Common myeloid progenitor, CD34-positive (primary cell): Measurements from ENCODE around the gene HFM1.
"Not testable (repeated sequence)": the region's sequence is repeated elsewhere in the genome, so short reads cannot be mapped to it uniquely, and the experiment has no call there.

Experiments
- CTCF ChIA-PET: fragments of 350-600 bp; sonication (Branson Sonifier 250); formaldehyde crosslinking; loops from one replicate; lab custom pipeline; 2021; ENCODE audit warnings: antibody characterized with exemption; lab: Charles Lee
- POLR2A ChIA-PET: fragments of 350-600 bp; sonication (Branson Sonifier 250); formaldehyde crosslinking; loops from one replicate; lab custom pipeline; 2021; ENCODE audit warnings: antibody characterized with exemption; lab: Charles Lee
- DNase-seq, 3 donors: peaks; one replicate each; pipeline versions ENCODE4 v3.0.0 to v3.0.0-alpha.2; 2013
- H3K27ac ChIP-seq, 2 experiments: 1 replicate in 1 of 2; 2 replicates in 1 of 2; pipeline ENCODE4 v1.7.0; 2013; ENCODE audit warnings: inconsistent platforms in 2 of 2, low read length in 2 of 2, mild to moderate bottlenecking in 2 of 2, low read depth in 1 of 2, moderate library complexity in 1 of 2; ENCODE audit not compliant: severe bottlenecking in 2 of 2, insufficient read depth in 1 of 2, poor library complexity in 1 of 2
- H3K27me3 ChIP-seq, 5 experiments: replicated peaks in 2 of 5; 1 replicate in 3 of 5; 2 replicates in 2 of 5; pipeline versions ENCODE4 v1.6.1 to v1.7.0; 2013; ENCODE audit warnings: low read length in 4 of 5, mild to moderate bottlenecking in 2 of 5, moderate library complexity in 2 of 5, inconsistent platforms in 1 of 5; ENCODE audit not compliant: insufficient read depth in 5 of 5, control insufficient read depth in 4 of 5
- H3K36me3 ChIP-seq, 4 experiments: 1 replicate in 2 of 4; 2 replicates in 2 of 4; pipeline versions ENCODE4 v1.6.1 to v1.7.0; 2013; ENCODE audit warnings: low read length in 3 of 4, control low read depth in 1 of 4, mild to moderate bottlenecking in 1 of 4; ENCODE audit not compliant: control insufficient read depth in 4 of 4, insufficient read depth in 4 of 4
- H3K4me1 ChIP-seq, 4 experiments: 1 replicate in 3 of 4; 2 replicates in 1 of 4; pipeline versions ENCODE4 v1.6.1 to v1.7.1; 2013; ENCODE audit warnings: low read length in 3 of 4, mild to moderate bottlenecking in 3 of 4, control low read depth in 1 of 4, inconsistent platforms in 1 of 4, moderate library complexity in 1 of 4; ENCODE audit not compliant: control insufficient read depth in 4 of 4, insufficient read depth in 4 of 4; ENCODE audit errors: control extremely low read depth in 1 of 4
- H3K4me3 ChIP-seq, 7 experiments: 1 replicate in 4 of 7; 2 replicates in 3 of 7; pipeline versions ENCODE4 v1.5.1 to v1.7.0; 2013; ENCODE audit warnings: mild to moderate bottlenecking in 7 of 7, low read length in 6 of 7, moderate library complexity in 6 of 7, inconsistent platforms in 2 of 7, low read depth in 2 of 7, control low read depth in 1 of 7; ENCODE audit not compliant: insufficient read depth in 4 of 7, control insufficient read depth in 1 of 7; ENCODE audit errors: extremely low read depth in 1 of 7
- H3K9me3 ChIP-seq, 5 experiments: 1 replicate in 4 of 5; 2 replicates in 1 of 5; pipeline versions ENCODE4 v1.6.1 to v1.7.1; 2013; ENCODE audit warnings: low read length in 4 of 5, mild to moderate bottlenecking in 2 of 5, inconsistent platforms in 1 of 5, low read depth in 1 of 5, moderate library complexity in 1 of 5; ENCODE audit not compliant: control insufficient read depth in 4 of 5, insufficient read depth in 2 of 5; ENCODE audit errors: control extremely low read depth in 1 of 5
- WGBS: methylation state at CpG from one replicate; pipeline ENCODE4 v1.1.5; 2013; ENCODE audit not compliant: insufficient coverage; 5-methylcytosine and 5-hydroxymethylcytosine counted together

The HFM1 gene

DNA sequence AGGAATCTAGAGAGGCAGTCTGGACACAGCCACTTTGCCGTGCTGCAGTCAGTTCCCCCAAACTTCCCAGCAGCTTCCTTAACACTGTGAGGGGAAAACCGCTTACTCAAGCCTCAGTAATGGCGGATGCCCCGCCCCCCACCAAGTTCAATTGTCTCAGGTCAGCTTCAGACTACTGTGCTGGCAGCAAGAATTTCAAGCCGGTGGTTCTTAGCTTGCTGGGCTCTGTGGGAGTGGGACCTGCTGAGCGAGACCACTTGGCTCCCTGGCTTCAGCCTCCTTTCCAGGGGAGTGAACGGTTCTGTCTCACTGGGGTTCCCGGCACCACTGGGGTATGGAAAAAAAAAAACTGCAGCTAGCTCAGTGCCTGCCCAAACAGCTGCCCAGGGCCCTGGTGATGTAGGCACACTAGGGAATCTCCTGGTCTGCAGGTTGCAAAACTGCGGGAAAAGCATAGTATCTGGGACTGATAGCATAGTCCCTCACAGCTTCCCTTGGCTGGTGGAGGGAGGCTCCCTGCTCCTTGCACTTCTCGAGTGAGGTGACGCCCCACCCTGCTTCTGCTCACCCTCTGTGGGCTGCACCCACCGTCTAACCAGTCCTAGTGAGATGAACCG, 23.7 kb upstream of the HFM1 start:
- peak overlapping the region in 1 of 7 experiments; percentile 45 for H3K4me3 ChIP-seq
- no peaks in the 10 kb centered on the region for H3K36me3 ChIP-seq
- H3K4me1 ChIP-seq = peaks cover 0 to 3% (median 0%) of the 10 kb centered on the region in 4 experiments
- no peaks in the 10 kb centered on the region for H3K27me3 ChIP-seq
- WGBS = 84% methylated on average over 12 of the region's 13 CpGs
- no peaks in the 10 kb centered on the region for H3K9me3 ChIP-seq
- ChIA-PET CTCF (no interaction called here), POLR2A (interaction anchor here (0.6 kb wide), 1 partner anchor 1442 kb away, joined by 3 read pairs; no protein-coding TSS in a partner anchor)
- H3K27ac ChIP-seq = no peak overlapping the region
- peak in 1 of 3 donors; percentile 18 for DNase-seq

DNA sequence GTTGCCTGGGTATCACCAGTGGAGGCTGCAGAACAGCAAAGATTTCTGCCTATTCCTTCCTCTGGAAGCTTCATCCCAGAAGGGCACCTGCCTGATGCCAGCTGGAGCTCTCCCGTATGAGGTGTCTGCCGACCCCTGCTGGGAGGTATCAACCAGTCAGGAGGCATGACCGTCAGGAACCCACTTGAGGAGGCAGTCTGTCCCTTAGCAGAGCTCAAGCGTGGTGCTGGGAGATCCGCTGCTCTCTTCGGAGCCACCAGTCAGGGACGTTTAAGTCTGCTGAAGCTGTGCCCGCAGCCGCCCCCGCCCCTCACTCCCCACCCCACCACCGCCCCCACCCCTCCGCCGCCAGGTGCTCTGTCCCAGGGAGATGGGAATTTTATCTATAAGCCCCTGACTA, 23.1 kb upstream of the HFM1 start:
- H3K36me3 ChIP-seq = no peaks in the 10 kb centered on the region
- H3K4me3 ChIP-seq = peak overlapping the region in 1 of 7 experiments; percentile 54
- no peaks in the 10 kb centered on the region for H3K9me3 ChIP-seq
- H3K4me1 ChIP-seq = peaks cover 0 to 3% (median 0%) of the 10 kb centered on the region in 4 experiments
- peak in 1 of 3 donors; percentile 7 for DNase-seq
- no peaks in the 10 kb centered on the region for H3K27me3 ChIP-seq
- 73% methylated on average over 2 of the region's 13 CpGs for WGBS
- CTCF ChIA-PET = no interaction called here
- no peak overlapping the region for H3K27ac ChIP-seq
- POLR2A ChIA-PET = no interaction called here

DNA sequence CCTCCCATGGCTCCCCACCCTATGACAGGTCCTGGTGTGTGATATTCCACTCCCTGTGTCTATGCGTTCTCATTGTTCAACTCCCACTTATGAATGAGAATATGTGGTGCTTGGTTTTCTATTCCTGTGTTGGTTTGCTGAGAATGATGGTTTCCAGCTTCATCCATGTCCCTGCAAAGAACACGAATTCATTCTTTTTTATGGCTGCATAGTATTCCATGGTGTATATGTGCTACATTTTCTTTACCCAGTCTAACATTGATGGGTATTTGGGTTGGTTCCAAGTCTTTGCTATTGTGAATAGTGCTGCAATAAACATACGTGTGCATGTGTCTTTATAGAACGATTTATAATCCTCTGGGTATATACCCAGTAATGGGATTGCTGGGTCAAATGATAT, 17.9 kb upstream of the HFM1 start:
- CTCF ChIA-PET, H3K27me3 ChIP-seq, H3K27ac ChIP-seq, H3K9me3 ChIP-seq, POLR2A ChIA-PET, DNase-seq, H3K36me3 ChIP-seq, H3K4me3 ChIP-seq, H3K4me1 ChIP-seq: not testable (repeated sequence)
- WGBS = no CpG with 5 or more reads among the region's 4 CpGs

DNA sequence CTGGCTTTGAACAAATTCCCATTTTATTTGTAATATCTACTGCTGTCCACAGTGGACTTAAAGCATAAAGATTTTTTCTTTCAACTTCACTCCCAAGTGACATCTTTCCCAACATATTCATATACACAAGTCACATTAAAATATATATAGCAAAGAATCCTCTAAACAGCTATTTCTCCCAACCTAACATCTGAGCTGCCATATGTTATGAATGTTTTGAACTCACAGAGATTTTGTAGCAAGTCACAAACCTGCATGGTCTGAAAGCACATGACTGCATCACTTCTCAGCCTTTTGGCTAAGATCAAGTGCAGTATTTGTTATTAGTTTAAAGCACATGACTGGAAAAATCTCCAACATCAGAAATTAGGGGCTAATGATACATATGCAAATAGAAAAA, 7.7 kb upstream of the HFM1 start:
- Histone ChIP-seq H3K9me3 (no peaks in the 10 kb centered on the region), H3K36me3 (no peaks in the 10 kb centered on the region), H3K27me3 (no peaks in the 10 kb centered on the region), H3K4me3 (no peak overlapping the region), H3K4me1 (no peaks in the 10 kb centered on the region), H3K27ac (no peak overlapping the region)
- no peak for DNase-seq
- ChIA-PET POLR2A (no interaction called here), CTCF (interaction anchor here (1.5 kb wide), 1 partner anchor 8 kb away, joined by 3 read pairs; the partner anchor contains the start of gene HFM1)

DNA sequence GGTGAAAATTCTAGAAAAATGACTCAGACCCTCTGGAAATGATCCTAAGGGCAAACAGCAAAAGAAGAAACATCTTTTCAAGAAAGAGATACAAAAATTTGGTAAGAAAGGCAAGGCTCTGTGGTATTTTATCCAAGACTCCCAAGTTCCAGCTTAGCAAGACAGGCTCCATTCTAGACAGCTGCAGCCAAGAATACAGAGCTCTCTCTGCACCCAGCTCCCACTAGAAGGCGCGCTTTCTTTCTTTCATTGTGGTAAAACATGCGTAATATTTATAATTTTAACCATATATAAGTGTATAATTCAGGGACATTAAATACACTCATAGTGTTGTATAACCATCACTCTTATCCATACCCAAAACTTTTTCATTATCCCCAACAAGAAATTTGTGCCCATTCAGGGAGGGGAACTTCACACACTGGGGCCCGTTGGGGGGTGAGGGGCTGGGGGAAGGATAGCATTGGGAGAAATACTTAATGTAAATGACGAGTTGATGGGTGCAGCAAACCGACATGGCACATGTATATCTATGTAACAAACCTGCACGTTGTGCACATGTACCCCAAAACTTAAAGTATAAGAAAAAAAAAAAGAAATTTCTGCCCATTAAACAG, 2.2 kb upstream of the HFM1 start:
- ChIA-PET POLR2A (no interaction called here), CTCF (interaction anchor here (1.2 kb wide), 1 partner anchor 95 kb away, joined by 3 read pairs; no protein-coding TSS in a partner anchor)
- no peak overlapping the region for H3K4me3 ChIP-seq
- WGBS = 80% methylated on average over 1 of the region's 7 CpGs
- H3K27ac ChIP-seq = no peak overlapping the region
- DNase-seq = peak in 2 of 3 donors; percentile 10 to 22
- no peaks in the 10 kb centered on the region for H3K27me3 ChIP-seq
- peaks cover 0 to 12% (median 5%) of the 10 kb centered on the region in 4 experiments for H3K4me1 ChIP-seq
- H3K9me3 ChIP-seq = no peaks in the 10 kb centered on the region
- no peaks in the 10 kb centered on the region for H3K36me3 ChIP-seq

DNA sequence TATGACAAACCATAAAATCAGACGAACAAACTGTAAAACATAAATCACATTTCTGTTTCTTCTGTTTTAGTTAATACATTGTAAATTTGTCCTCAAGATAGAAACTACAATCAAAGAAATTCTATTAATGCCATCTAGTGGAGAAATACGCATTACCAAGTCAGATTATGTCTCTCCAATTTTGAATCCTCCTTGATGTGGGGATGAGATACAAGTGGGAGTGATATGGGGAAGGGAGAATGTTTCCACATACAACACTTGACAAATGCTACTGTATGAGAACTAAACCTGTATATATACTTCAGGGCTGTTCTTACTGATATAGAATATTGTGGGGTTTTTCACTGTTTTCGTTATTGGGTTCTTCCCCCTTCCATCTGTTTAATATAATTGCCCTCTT, 2.6 kb downstream of the HFM1 start:
- no peak overlapping the region for H3K4me3 ChIP-seq
- no peaks in the 10 kb centered on the region for H3K27me3 ChIP-seq
- no CpG with 5 or more reads among the region's 3 CpGs for WGBS
- H3K27ac ChIP-seq = no peak overlapping the region
- DNase-seq = peak; percentile 31 to 41 (median 36)
- POLR2A ChIA-PET = no interaction called here
- H3K36me3 ChIP-seq = no peaks in the 10 kb centered on the region
- no peaks in the 10 kb centered on the region for H3K9me3 ChIP-seq
- CTCF ChIA-PET = interaction anchor here (1.0 kb wide), 1 partner anchor 12 kb away, joined by 3 read pairs; no protein-coding TSS in a partner anchor
- peaks cover 0 to 12% (median 5%) of the 10 kb centered on the region in 4 experiments for H3K4me1 ChIP-seq

DNA sequence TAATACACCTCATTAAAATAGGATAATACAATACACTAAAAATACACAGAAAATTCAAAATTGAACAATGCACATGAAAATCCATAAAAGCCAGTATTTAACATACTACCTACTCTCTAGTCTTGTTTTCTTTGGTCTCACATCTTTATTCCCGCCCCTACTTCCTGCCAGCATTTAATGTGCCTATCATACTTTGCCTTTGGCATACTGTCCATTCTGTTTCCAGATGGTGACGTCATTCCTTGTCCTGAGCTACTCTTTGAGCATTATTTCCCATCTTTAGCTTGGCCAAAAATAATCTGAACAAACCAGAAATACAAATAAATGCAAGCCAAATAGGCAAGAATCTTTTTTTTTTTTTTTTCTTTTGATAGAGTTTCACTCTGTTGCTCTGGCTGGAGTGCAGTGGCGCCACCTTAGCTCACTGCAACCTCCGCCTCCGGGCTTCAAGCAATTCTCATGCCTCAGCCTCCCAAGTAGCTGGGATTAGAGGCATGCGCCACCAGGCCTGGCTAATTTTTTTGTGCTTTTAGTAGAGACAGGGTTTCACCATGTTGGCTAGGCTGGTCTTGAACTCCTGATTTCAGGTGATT, 4.4 kb downstream of the HFM1 start:
- peak in 2 of 3 donors; percentile 3 to 5 for DNase-seq

More for the DNA sequence above, 4.4 kb downstream of the HFM1 start:
- WGBS = 100% methylated on average over 4 of the region's 6 CpGs
- CTCF ChIA-PET = interaction anchor here (0.6 kb wide), 2 partner anchors 88 to 94 kb away, joined by 3 read pairs; no protein-coding TSS in a partner anchor
- Histone ChIP-seq H3K4me1 (peaks cover 0 to 12% (median 4%) of the 10 kb centered on the region in 4 experiments), H3K27ac (no peak overlapping the region), H3K9me3 (no peaks in the 10 kb centered on the region), H3K27me3 (no peaks in the 10 kb centered on the region), H3K36me3 (no peaks in the 10 kb centered on the region), H3K4me3 (no peak overlapping the region)
- POLR2A ChIA-PET = no interaction called here
